Activated CD8-positive, alpha-beta memory T cell treated with anti-CD3 and anti-CD28 coated beads, Interleukin-2, amount 10 ng/mL, durations not matched to agents 7 days and 5 days (primary cell): ENCODE measurements around the gene NEURL1B. TPM values are rescaled to one million over a fixed set of nuclear protein-coding genes. Genes with fewer than 3 reads are reported as not detected.
"Not testable (repeated sequence)": the region's sequence is repeated elsewhere in the genome, so short reads cannot be mapped to it uniquely, and the experiment has no call there.

Experiments used
- ATAC-seq: fragments of 150-1000 bp; cut with Tn5 transposase; one replicate; pipeline ENCODE4 v1.10.0; 2021; ENCODE audit warnings: moderate library complexity
- CTCF ChIA-PET: fragments of 350-600 bp; sonication (Branson Sonifier 250); formaldehyde crosslinking; loops from one replicate; lab custom pipeline; 2021; ENCODE audit warnings: antibody characterized with exemption; lab: Charles Lee
- DNase-seq: peaks from one replicate; pipeline ENCODE4 v3.0.0-alpha.2; 2020
- H3K27ac Mint-ChIP-seq: one replicate; pipeline ENCODE4 v1.8.0; 2021; ENCODE audit warnings: mild to moderate bottlenecking, mixed read lengths
- H3K27me3 Mint-ChIP-seq: one replicate; pipeline ENCODE4 v1.8.0; 2021; ENCODE audit warnings: mixed read lengths
- H3K36me3 Mint-ChIP-seq: one replicate; pipeline ENCODE4 v1.8.0; 2021; ENCODE audit warnings: mild to moderate bottlenecking, mixed read lengths
- H3K4me1 Mint-ChIP-seq: one replicate; pipeline ENCODE4 v1.8.0; 2021; ENCODE audit warnings: mixed read lengths
- H3K4me3 Mint-ChIP-seq: one replicate; pipeline ENCODE4 v1.8.0; 2021; ENCODE audit warnings: mild to moderate bottlenecking, moderate library complexity, mixed read lengths
- H3K9me3 Mint-ChIP-seq: one replicate; pipeline ENCODE4 v1.8.0; 2022; ENCODE audit warnings: low read depth, mixed read lengths
- total RNA-seq, 2 experiments: library from RNA; stranded (reverse); gene quantifications; one replicate each; pipeline ENCODE4 v1.2.3, GENCODE V29; 2021

The NEURL1B gene
- total RNA-seq, 2 experiments from 2014 or later, result 0.26 to 1.7 TPM

GRCh38 chr5:172676914-172677475, 35.9 kb downstream of the NEURL1B start:
- H3K4me1 Mint-ChIP-seq, result no peaks in the 10 kb centered on the region
- H3K27me3 Mint-ChIP-seq, result peaks cover 14% of the 10 kb centered on the region
- no peak overlapping the region for H3K27ac Mint-ChIP-seq
- CTCF ChIA-PET, result no interaction called here
- DNase-seq (no peak), ATAC-seq (no peak)
- no peaks in the 10 kb centered on the region for H3K36me3 Mint-ChIP-seq
- no peak overlapping the region for H3K4me3 Mint-ChIP-seq
- no peaks in the 10 kb centered on the region for H3K9me3 Mint-ChIP-seq

DNA sequence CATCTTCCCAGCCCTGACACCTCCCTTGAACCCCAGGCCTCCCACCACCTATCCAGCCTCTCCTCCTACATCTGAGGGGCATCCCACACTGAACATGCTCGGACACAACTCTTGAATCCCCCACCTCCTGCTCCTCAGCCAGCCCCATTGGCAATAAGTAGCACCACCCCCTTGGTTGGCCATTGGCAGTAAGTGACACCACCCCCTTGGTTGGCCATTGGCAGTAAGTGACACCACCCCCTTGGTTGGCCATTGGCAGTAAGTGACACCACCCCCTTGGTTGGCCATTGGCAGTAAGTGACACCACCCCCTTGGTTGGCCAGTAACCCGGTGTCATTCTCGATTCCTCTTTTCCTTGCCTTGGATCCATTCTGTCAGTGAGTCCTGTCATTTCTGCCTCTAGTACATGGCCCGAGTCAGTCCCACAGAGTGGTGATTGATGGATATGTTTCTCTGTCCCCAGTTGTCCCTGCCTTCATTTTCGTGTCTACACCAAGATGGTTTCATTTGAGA, 37.4 kb downstream of the NEURL1B start:
- H3K4me3 Mint-ChIP-seq, CTCF ChIA-PET, H3K27ac Mint-ChIP-seq: not testable (repeated sequence)

GRCh38 chr5:172678902-172679301, 37.8 kb downstream of the NEURL1B start:
- H3K27me3 Mint-ChIP-seq, result peaks cover 11% of the 10 kb centered on the region
- peaks cover 3% of the 10 kb centered on the region for H3K36me3 Mint-ChIP-seq
- peaks cover 4% of the 10 kb centered on the region for H3K4me1 Mint-ChIP-seq
- ATAC-seq (no peak), DNase-seq (no peak)
- no peaks in the 10 kb centered on the region for H3K9me3 Mint-ChIP-seq
- H3K4me3 Mint-ChIP-seq, result no peak overlapping the region
- no peak overlapping the region for H3K27ac Mint-ChIP-seq
- CTCF ChIA-PET, result interaction anchor here (1.3 kb wide), 1 partner anchor 20 kb away, joined by 3 read pairs; no protein-coding TSS in a partner anchor

More for the DNA sequence above, 37.4 kb downstream of the NEURL1B start:
- H3K9me3 Mint-ChIP-seq, ATAC-seq, H3K4me1 Mint-ChIP-seq, H3K36me3 Mint-ChIP-seq, DNase-seq: not testable (repeated sequence)
- peaks cover 11% of the 10 kb centered on the region for H3K27me3 Mint-ChIP-seq

DNA sequence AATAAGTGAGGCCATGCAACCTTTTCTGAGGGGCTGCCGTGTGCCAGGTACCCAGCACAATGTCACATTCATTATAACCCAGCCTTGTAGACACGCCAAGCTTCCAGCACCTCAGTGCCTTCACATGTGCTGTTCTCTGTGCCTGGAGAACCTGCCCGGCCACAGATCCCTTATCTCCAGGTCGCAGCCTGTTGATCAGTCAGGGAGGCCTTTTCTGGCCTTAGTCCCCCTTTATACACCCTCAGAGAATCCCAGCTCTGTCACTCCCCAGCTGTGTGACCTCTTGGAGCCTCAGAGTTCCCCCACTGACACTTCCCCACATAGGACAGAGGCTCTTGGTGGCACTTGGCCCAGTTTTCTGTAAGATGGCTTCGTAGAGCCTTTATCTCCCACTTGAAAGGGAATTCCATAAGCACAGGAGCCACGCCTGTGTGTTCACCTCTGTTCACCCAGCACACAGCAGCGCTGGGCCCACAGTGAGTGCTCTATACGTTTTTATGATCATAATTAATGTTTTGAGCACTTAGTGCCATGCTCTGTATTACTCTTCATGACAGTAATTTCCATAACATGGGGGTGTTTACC, 38.7 kb downstream of the NEURL1B start:
- DNase-seq, result no peak
- Mint-ChIP-seq H3K27me3 (peaks cover 18% of the 10 kb centered on the region), H3K4me3 (no peak overlapping the region), H3K36me3 (peaks cover 3% of the 10 kb centered on the region), H3K9me3 (no peaks in the 10 kb centered on the region), H3K4me1 (peaks cover 4% of the 10 kb centered on the region), H3K27ac (no peak overlapping the region)
- no peak for ATAC-seq
- CTCF ChIA-PET, result interaction anchor here (1.3 kb wide), 1 partner anchor 19 kb away, joined by 3 read pairs; no protein-coding TSS in a partner anchor

GRCh38 chr5:172680921-172681320, 39.9 kb downstream of the NEURL1B start:
- Mint-ChIP-seq H3K27ac (no peak overlapping the region), H3K4me3 (no peak overlapping the region), H3K4me1 (peaks cover 4% of the 10 kb centered on the region), H3K9me3 (no peaks in the 10 kb centered on the region), H3K36me3 (peaks cover 3% of the 10 kb centered on the region), H3K27me3 (peaks cover 25% of the 10 kb centered on the region)
- ATAC-seq (no peak), DNase-seq (no peak)
- CTCF ChIA-PET, result no interaction called here

DNA sequence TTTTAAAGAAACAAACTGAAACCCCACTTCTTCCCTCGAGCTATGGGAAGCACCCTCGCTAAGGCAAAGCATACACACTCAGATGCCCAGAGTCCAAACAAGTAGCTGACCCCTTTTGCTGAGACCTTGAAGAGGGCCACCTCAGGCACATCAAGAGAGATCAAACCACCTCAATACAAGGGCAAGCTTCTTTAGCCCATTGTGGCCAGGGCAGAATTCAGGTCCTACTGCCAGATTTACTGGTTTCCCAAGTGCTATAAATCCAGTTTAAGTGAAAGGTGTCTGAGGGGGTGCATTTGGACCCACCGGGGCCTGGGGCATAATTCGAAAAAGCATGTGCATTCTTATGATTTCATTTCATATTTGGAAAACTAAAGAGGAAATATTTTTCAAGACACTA, 40.4 kb downstream of the NEURL1B start:
- CTCF ChIA-PET, result no interaction called here
- ATAC-seq, result no peak
- H3K27me3 Mint-ChIP-seq, result peaks cover 25% of the 10 kb centered on the region
- H3K27ac Mint-ChIP-seq, result no peak overlapping the region
- peaks cover 4% of the 10 kb centered on the region for H3K4me1 Mint-ChIP-seq
- H3K9me3 Mint-ChIP-seq, result no peaks in the 10 kb centered on the region
- no peak for DNase-seq
- H3K36me3 Mint-ChIP-seq, result peaks cover 3% of the 10 kb centered on the region
- H3K4me3 Mint-ChIP-seq, result no peak overlapping the region

DNA sequence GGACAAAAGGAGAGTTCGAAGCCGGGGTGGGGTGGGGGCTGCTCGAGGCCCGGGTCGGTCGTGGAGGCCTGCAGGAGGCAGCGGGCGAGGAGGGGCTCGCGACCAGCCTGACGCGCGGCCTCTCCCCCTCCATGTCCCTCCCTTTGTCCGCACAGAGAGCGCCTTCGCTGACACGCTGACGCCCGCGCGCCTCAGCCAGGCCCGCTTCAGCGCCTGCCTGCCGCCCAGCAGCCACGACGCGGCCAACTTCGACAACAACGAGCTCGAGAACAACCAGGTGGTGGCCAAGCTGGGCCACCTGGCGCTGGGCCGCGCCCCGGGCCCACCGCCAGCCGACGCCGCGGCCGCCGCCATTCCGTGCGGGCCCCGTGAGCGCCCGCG, 42.2 kb downstream of the NEURL1B start:
- DNase-seq, result no peak

GRCh38 chr5:172683645-172684471, 42.8 kb downstream of the NEURL1B start:
- DNase-seq (no peak), ATAC-seq (peak; percentile 58)
- H3K36me3 Mint-ChIP-seq, result peaks cover 3% of the 10 kb centered on the region
- CTCF ChIA-PET, result interaction anchor here (1.6 to 3.2 kb wide), 2 partner anchors 14 to 18 kb away, joined by 3 to 19 read pairs; no protein-coding TSS in a partner anchor
- no peak overlapping the region for H3K27ac Mint-ChIP-seq
- no peaks in the 10 kb centered on the region for H3K9me3 Mint-ChIP-seq
- peaks cover 25% of the 10 kb centered on the region for H3K27me3 Mint-ChIP-seq
- H3K4me1 Mint-ChIP-seq, result peaks cover 15% of the 10 kb centered on the region
- peak overlapping the region; percentile 21 for H3K4me3 Mint-ChIP-seq

More for the DNA sequence above, 42.2 kb downstream of the NEURL1B start:
- no peak overlapping the region for H3K27ac Mint-ChIP-seq
- H3K4me3 Mint-ChIP-seq, result peak overlapping the region; percentile 27
- CTCF ChIA-PET, result interaction anchor here (1.6 to 3.2 kb wide), 2 partner anchors 15 to 17 kb away, joined by 3 to 19 read pairs; no protein-coding TSS in a partner anchor
- no peaks in the 10 kb centered on the region for H3K9me3 Mint-ChIP-seq
- no peak for ATAC-seq
- peaks cover 3% of the 10 kb centered on the region for H3K36me3 Mint-ChIP-seq
- peaks cover 9% of the 10 kb centered on the region for H3K4me1 Mint-ChIP-seq
- H3K27me3 Mint-ChIP-seq, result peaks cover 25% of the 10 kb centered on the region

GRCh38 chr5:172685091-172685490, 44.0 kb downstream of the NEURL1B start:
- ATAC-seq (no peak), DNase-seq (no peak)
- Mint-ChIP-seq H3K27ac (no peak overlapping the region), H3K9me3 (no peaks in the 10 kb centered on the region), H3K36me3 (peaks cover 3% of the 10 kb centered on the region), H3K27me3 (peaks cover 25% of the 10 kb centered on the region), H3K4me3 (no peak overlapping the region), H3K4me1 (peaks cover 27% of the 10 kb centered on the region)
- CTCF ChIA-PET, result interaction anchor here (3.2 kb wide), 1 partner anchor 13 kb away, joined by 19 read pairs; no protein-coding TSS in a partner anchor

GRCh38 chr5:172686111-172686510, 45.0 kb downstream of the NEURL1B start:
- Mint-ChIP-seq H3K27ac (no peak overlapping the region), H3K4me3 (no peak overlapping the region), H3K4me1 (peaks cover 36% of the 10 kb centered on the region), H3K27me3 (peaks cover 25% of the 10 kb centered on the region), H3K9me3 (no peaks in the 10 kb centered on the region), H3K36me3 (peaks cover 3% of the 10 kb centered on the region)
- DNase-seq (no peak), ATAC-seq (no peak)
- CTCF ChIA-PET, result interaction anchor here (3.2 to 3.5 kb wide), 2 partner anchors 11 to 12 kb away, joined by 13 to 19 read pairs; no protein-coding TSS in a partner anchor

DNA sequence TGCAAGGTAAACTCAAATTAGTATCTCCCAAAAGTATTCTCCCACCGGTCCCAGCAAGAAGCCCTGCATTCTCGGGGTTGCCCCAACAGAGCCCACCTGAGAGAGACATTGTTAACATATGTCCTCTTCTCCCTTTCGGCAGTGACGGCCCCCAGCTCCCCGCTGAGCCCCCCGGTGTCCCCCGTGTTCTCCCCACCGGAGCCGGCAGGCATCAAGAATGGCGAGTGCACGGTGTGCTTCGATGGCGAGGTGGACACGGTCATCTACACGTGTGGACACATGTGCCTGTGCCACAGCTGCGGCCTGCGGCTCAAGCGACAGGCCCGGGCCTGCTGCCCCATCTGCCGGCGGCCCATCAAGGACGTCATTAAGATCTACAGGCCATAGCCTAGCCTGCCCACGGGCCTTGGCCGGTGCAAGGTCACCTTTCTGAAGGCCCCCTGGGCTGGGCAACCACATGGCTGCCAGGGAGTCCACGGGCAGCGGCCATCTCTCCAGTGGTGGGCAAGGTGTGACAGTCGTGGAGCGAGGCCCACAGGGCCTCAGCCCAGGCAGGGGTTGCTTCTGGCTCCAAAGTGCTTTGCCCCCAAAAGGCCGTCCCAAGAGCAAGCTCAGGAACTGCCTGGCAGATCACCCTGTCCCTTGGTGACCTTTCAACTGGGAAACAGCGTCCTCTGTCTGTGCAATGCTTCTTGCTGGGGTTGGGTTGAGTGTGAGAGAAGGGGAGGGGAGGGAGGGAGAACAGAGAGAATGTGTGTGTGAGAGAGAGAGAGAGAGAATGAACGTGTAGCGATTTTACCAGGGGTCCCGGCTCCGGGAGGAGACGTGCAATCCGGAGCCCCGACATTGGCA, 45.7 kb downstream of the NEURL1B start:
- Mint-ChIP-seq H3K27me3 (peaks cover 26% of the 10 kb centered on the region), H3K9me3 (no peaks in the 10 kb centered on the region), H3K4me1 (peaks cover 38% of the 10 kb centered on the region), H3K4me3 (no peak overlapping the region), H3K27ac (no peak overlapping the region), H3K36me3 (peaks cover 3% of the 10 kb centered on the region)
- ATAC-seq (no peak), DNase-seq (no peak)
- CTCF ChIA-PET, result interaction anchor here (0.9 to 3.5 kb wide), 3 partner anchors 10 to 20 kb away, joined by 4 to 13 read pairs (median 11); no protein-coding TSS in a partner anchor

- H3K4me3 Mint-ChIP-seq, result no peak overlapping the region
- no peaks in the 10 kb centered on the region for H3K9me3 Mint-ChIP-seq
- no peak for ATAC-seq
- H3K27ac Mint-ChIP-seq, result peak overlapping the region; percentile 34
- H3K36me3 Mint-ChIP-seq, result peaks cover under 1% of the 10 kb centered on the region
- peaks cover 25% of the 10 kb centered on the region for H3K27me3 Mint-ChIP-seq
- no peak for DNase-seq
- peaks cover 35% of the 10 kb centered on the region for H3K4me1 Mint-ChIP-seq
- CTCF ChIA-PET, result interaction anchor here (1.5 to 3.5 kb wide), 3 partner anchors 9 to 25 kb away, joined by 4 to 13 read pairs (median 11); no protein-coding TSS in a partner anchor
These were observed 46.9 kb downstream of the NEURL1B start for GRCh38 chr5:172687940-172688339.
